Caco-2 (cell line): ENCODE data around the gene ZNF554. TPM values are rescaled to one million over a fixed set of nuclear protein-coding genes. Genes with fewer than 3 reads are reported as not detected.

Source experiments
- BruUV-seq: library from RNA; stranded (reverse); fragments of 400-500 nt; replicated peaks from 2 replicates; lab custom pipeline; 2021; lab: Mats Ljungman, UMichigan
- CTCF ChIA-PET: fragments of 300-600 bp; sonication (Branson Sonifier 250); formaldehyde crosslinking; loops from one replicate; lab custom pipeline; 2022; ENCODE audit warnings: antibody characterized with exemption; lab: Charles Lee
- POLR2A ChIA-PET: fragments of 300-600 bp; sonication (Branson Sonifier 250); formaldehyde crosslinking; loops from one replicate; lab custom pipeline; 2022; ENCODE audit warnings: antibody characterized with exemption; lab: Charles Lee
- DNase-seq, 2 experiments: peaks; one replicate each; pipeline versions ENCODE4 v3.0.0 to v3.0.0-alpha.2; 2020 to 2022
- H3K27me3 ChIP-seq: replicated peaks from 2 replicates; pipeline ENCODE4 v1.6.0; 2011; ENCODE audit warnings: low read length; ENCODE audit not compliant: control insufficient read depth, insufficient read depth
- H3K36me3 ChIP-seq: 2 replicates; pipeline ENCODE4 v1.5.1; 2011; ENCODE audit warnings: low read length; ENCODE audit not compliant: control insufficient read depth, insufficient read depth
- H3K4me1 ChIP-seq: fragments of 250-450 bp; sonication (Bioruptor Pico); 2 replicates; pipeline ENCODE4 v1.5.1; 2020; ENCODE audit warnings: mild to moderate bottlenecking
- H3K4me3 ChIP-seq: 2 replicates; pipeline ENCODE4 v1.5.1; 2011; ENCODE audit warnings: low read depth, mild to moderate bottlenecking, control low read depth, low read length
- H3K9me3 ChIP-seq: fragments of 250-450 bp; sonication (Bioruptor Pico); 2 replicates; pipeline ENCODE4 v1.5.1; 2020; ENCODE audit warnings: mild to moderate bottlenecking, moderate library complexity
- H3K27ac Mint-ChIP-seq: one replicate; pipeline ENCODE4 v1.8.0; 2022; ENCODE audit warnings: mixed read lengths; ENCODE audit not compliant: unreplicated experiment
- H3K27me3 Mint-ChIP-seq: one replicate; pipeline ENCODE4 v1.8.0; 2022; ENCODE audit warnings: mixed read lengths; ENCODE audit not compliant: insufficient read depth, unreplicated experiment
- H3K36me3 Mint-ChIP-seq: one replicate; pipeline ENCODE4 v1.8.0; 2022; ENCODE audit warnings: mild to moderate bottlenecking, mixed read lengths; ENCODE audit not compliant: insufficient read depth, unreplicated experiment
- H3K4me1 Mint-ChIP-seq: one replicate; pipeline ENCODE4 v1.8.0; 2022; ENCODE audit warnings: low read depth, mixed read lengths; ENCODE audit not compliant: unreplicated experiment
- H3K4me3 Mint-ChIP-seq: one replicate; pipeline ENCODE4 v1.8.0; 2022; ENCODE audit warnings: mild to moderate bottlenecking, moderate library complexity, mixed read lengths; ENCODE audit not compliant: unreplicated experiment
- H3K9me3 Mint-ChIP-seq: one replicate; pipeline ENCODE4 v1.8.0; 2022; ENCODE audit warnings: mixed read lengths; ENCODE audit not compliant: unreplicated experiment
- CTCF ChIP-seq, 2 experiments: fragments of 200-600 bp in 1 of 2; IDR thresholded peaks; 1 replicate in 1 of 2; 2 replicates in 1 of 2; pipeline versions ENCODE4 v1.5.1 to v1.8.0; 2011 to 2022; ENCODE audit warnings: antibody characterized with exemption in 1 of 2, control low read depth in 1 of 2, inconsistent platforms in 1 of 2, low read depth in 1 of 2, low read length in 1 of 2, mild to moderate bottlenecking in 1 of 2, moderate library complexity in 1 of 2; ENCODE audit not compliant: insufficient read depth in 1 of 2, severe bottlenecking in 1 of 2, unreplicated experiment in 1 of 2
- intact Hi-C: fragments of 100-400 bp; cut with micrococcal nuclease; formaldehyde crosslinking; loops from one replicate; pipeline ENCODE4 v1.10.0; 2022; ENCODE audit not compliant: unreplicated experiment
- total RNA-seq: library from RNA; stranded (reverse); gene quantifications from 2 replicates; pipeline ENCODE4 v1.2.3, GENCODE V29; 2022

The ZNF554 gene
- total RNA-seq, 1 experiment from 2014 or later = 3.7 TPM

GRCh38 chr19:2852598-2852997, 32.9 kb downstream of the ZNF554 start:
- no peaks in the 10 kb centered on the region for H3K27me3 Mint-ChIP-seq
- CTCF ChIA-PET = no interaction called here
- no peak for TF ChIP-seq CTCF (IDR thresholded peaks at IDR 0.05; ENCODE audit: insufficient read depth in 1 of 2, low read depth in 1 of 2, low read length in 1 of 2, severe bottlenecking in 1 of 2, unreplicated experiment in 1 of 2)
- no peak for DNase-seq
- no peak overlapping the region for H3K4me3 ChIP-seq
- no peak overlapping the region for H3K4me3 Mint-ChIP-seq
- no TSS peak for BruUV-seq
- no peaks in the 10 kb centered on the region for H3K27me3 ChIP-seq
- peaks cover 9% of the 10 kb centered on the region for H3K36me3 ChIP-seq
- H3K27ac Mint-ChIP-seq = no peak overlapping the region
- POLR2A ChIA-PET = no interaction called here
- no peaks in the 10 kb centered on the region for H3K4me1 ChIP-seq
- H3K9me3 Mint-ChIP-seq = peaks cover 33% of the 10 kb centered on the region
- no peaks in the 10 kb centered on the region for H3K4me1 Mint-ChIP-seq
- peaks cover 51% of the 10 kb centered on the region for H3K36me3 Mint-ChIP-seq
- intact Hi-C loops = no loop called here
- peaks cover 24% of the 10 kb centered on the region for H3K9me3 ChIP-seq

- Mint-ChIP-seq H3K4me1 (no peaks in the 10 kb centered on the region), H3K27me3 (no peaks in the 10 kb centered on the region), H3K4me3 (no peak overlapping the region), H3K9me3 (peaks cover 33% of the 10 kb centered on the region), H3K27ac (no peak overlapping the region), H3K36me3 (peaks cover 51% of the 10 kb centered on the region)
- Histone ChIP-seq H3K36me3 (peaks cover 9% of the 10 kb centered on the region), H3K4me3 (no peak overlapping the region), H3K4me1 (no peaks in the 10 kb centered on the region), H3K27me3 (no peaks in the 10 kb centered on the region), H3K9me3 (peaks cover 24% of the 10 kb centered on the region)
- intact Hi-C loops = no loop called here
- ChIA-PET POLR2A (no interaction called here), CTCF (no interaction called here)
- no peak for TF ChIP-seq CTCF (IDR thresholded peaks at IDR 0.05; ENCODE audit: insufficient read depth in 1 of 2, low read depth in 1 of 2, low read length in 1 of 2, severe bottlenecking in 1 of 2, unreplicated experiment in 1 of 2)
- no peak for DNase-seq
- BruUV-seq = no TSS peak
Observed at GRCh38 chr19:2853015-2853606, 33.4 kb downstream of the ZNF554 start.

- H3K36me3 ChIP-seq = peaks cover 9% of the 10 kb centered on the region
- Mint-ChIP-seq H3K4me1 (no peaks in the 10 kb centered on the region), H3K4me3 (no peak overlapping the region), H3K27me3 (no peaks in the 10 kb centered on the region), H3K36me3 (peaks cover 54% of the 10 kb centered on the region), H3K27ac (no peak overlapping the region), H3K9me3 (peaks cover 32% of the 10 kb centered on the region)
- intact Hi-C loops = no loop called here
- peaks cover 24% of the 10 kb centered on the region for H3K9me3 ChIP-seq
- TF ChIP-seq CTCF (IDR thresholded peaks at IDR 0.05; ENCODE audit: insufficient read depth in 1 of 2, low read depth in 1 of 2, low read length in 1 of 2, severe bottlenecking in 1 of 2, unreplicated experiment in 1 of 2) = no peak
- H3K4me1 ChIP-seq = no peaks in the 10 kb centered on the region
- no TSS peak for BruUV-seq
- H3K27me3 ChIP-seq = no peaks in the 10 kb centered on the region
- CTCF ChIA-PET = no interaction called here
- H3K4me3 ChIP-seq = no peak overlapping the region
- POLR2A ChIA-PET = no interaction called here
- DNase-seq = no peak
Observed at GRCh38 chr19:2854849-2855248, 35.2 kb downstream of the ZNF554 start.
